GM21515 (cell line): ENCODE data around the gene YPEL2.

Source experiments
- ATAC-seq: cut with Tn5 transposase; IDR thresholded peaks from one replicate; pipeline ENCODE4 v1.9.1; 2021; ENCODE audit not compliant: unreplicated experiment

Gene YPEL2

DNA sequence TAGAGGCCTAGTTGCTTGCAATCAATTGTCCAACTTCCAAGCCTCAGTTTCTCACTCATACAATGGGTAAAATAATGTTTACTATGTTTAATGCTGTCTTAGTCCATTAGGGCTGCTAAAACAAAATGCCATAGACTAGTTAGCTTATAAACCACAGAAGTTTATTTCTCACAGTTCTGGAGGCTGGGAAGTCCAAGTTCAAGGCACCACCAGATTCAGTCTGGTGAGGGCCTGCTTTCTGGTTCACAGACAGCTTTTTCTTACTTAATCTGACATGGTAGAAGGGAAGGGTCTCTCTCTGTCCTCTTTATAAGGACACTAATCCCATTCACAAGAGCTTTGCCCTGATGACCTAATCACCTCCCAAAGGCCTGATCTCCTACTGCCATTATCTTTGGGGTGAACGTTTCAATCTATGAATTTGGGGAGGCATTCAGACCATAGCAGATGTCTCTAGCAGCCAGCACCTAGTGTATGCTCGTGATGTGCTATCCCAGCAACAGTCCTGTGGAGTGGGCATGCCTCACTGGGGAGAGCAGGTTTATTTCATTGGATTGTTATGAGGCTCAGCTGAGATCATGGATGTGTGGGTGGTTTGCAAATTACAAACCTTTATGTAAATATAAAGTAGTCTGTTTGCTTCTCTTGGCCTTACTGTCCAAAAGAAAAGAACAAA is 25.2 kb downstream of the YPEL2 start:
- no peak for ATAC-seq

DNA sequence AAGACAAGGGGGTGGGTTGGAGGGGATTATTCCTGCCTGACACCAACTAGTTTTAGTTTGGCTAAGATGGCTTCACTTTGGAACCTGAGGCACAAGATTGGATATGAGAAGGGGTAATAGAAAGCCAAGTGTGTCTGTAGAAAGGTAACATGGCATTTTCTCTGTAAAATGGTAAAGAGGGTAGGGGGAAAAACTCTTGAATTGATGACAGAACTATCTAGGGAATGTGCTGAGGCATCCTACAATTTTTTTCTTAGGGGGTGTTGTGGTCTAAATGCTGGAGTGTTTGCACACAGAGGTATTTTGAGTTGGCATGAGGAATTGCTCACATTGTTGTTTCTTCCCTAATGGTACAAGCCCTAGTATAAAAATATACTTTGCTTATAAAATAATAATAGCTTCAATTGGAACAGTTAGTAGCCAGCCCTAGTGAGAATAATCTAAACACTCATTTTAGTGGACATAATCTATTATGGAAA is 25.8 kb downstream of the YPEL2 start:
- ATAC-seq: no peak

DNA sequence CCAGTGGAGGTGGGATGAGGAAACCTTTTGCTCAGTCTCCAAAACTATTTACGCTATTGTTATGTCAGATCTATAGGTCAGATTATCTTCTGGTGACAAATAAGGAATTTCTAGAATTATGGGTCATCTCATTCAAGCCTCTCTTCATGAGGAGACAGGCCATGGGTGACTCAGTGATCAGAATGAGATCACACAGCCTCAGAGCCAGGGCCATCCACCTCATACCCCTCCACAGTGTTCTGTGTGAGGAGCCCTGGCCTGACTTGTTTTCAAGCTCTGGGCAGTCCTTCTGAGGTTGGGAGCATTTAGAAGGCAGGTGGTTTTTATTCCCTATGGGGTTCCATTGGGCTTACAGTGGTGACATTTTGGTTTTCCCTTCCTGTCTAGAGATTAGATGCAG is 26.5 kb downstream of the YPEL2 start:
- no peak for ATAC-seq

DNA sequence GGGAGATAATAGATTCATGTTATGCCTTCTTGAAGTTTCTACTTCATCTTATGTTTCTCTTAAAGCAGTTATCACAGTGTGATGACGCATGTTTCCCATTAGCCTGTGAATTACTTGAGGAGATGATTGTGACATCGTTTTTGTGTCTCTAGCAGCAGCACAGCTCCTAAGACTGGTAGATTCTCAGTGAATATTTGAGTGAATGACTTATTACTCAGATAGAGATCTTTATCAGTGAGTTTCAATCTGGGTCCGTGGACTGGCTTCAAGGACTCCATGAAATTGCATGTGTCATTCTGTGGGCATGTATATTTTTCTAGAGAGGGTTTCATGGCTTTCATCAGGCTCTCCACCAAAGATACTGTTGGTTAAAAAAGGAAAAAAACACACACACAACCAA is 29.9 kb downstream of the YPEL2 start:
- ATAC-seq: no peak

DNA sequence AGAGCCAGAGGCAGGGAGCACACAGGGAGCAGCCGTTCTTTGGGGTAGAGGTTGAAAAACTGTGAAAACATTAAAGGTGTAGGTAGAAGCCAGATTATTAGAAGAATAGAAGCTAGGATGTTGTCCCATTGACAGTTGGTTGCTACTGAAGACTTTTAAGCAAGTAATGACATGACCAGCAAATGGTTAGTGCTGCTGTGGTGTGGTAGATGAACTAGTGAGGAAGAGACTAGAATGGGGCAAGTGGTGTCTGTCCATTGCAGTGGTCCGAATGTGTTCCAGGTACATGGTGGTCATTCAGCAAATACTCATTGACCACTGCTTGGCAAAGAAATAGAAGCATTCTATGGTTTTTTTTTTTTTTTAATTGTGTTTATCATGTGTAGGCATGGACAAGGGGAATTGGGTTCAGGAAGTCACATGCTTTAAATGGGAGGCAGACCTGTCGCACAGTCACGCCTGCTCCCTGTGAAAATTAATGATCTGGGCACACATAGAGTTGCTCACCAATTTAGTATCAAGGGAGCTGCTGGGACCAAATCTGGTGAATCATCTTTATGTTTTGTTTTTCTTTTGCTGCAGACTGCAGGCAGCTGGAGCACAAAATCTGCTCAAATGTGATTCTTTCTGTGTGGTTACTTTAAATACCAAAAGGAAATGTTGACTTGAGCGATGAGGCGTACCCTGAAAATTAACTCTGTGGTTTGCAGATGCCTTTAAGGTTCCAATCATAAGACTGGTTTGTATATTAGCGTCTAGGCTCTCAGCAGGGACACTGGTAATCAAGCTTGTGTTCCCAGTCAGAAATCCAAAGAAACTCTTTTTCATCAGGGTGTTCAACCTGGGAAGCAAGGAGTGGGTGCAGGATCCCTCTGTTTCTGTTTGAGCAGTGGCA is 30.7 kb downstream of the YPEL2 start:
- peak; percentile 55 for ATAC-seq

DNA sequence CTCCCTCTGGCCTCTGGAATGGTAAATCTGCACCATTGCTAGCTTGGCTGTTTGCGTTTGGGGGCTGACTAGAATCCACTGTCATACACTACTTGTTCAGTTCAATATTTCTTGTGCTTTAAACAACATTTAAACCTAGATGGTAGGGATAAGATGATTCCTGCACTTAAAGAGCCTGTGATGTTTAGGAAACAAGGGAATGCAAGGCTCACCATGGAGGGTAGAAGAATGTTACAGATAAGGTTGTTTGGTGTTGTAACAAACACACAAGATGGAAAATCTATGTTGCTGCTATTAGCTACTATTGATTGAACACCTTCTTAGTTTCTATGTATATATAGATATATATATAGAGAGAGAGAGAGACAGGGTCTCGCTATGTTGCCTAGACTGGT is 31.4 kb downstream of the YPEL2 start:
- ATAC-seq: no peak

DNA sequence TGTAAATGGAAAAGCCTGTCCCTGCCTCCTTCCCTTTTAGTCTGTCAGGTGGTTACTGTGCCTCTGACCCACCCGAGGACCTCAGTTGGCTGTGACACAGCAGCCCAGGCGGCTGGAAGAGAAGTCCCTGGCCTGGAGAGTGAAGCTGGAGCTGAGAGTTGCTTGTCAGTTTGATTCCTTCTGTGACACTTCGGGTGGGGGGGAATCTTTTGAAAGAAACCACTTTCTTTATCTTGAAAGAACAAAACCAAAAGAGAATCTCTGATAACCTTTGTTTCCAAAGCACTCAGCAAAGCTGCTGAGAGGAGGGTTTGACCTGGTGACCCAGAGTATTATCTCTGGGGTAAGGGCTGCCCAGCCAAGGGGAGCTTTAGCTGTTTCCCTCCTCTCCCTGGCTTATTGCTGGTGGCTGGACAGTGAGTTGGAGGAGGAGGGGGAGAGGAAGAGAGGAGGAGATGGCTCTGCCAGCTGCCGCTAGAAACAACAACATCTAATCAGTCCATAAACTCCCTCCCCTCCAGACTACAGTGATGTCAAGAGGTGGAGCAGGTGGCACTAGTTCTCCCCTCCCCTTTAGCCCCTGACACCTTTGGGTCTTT is 34.0 kb downstream of the YPEL2 start:
- no peak for ATAC-seq

DNA sequence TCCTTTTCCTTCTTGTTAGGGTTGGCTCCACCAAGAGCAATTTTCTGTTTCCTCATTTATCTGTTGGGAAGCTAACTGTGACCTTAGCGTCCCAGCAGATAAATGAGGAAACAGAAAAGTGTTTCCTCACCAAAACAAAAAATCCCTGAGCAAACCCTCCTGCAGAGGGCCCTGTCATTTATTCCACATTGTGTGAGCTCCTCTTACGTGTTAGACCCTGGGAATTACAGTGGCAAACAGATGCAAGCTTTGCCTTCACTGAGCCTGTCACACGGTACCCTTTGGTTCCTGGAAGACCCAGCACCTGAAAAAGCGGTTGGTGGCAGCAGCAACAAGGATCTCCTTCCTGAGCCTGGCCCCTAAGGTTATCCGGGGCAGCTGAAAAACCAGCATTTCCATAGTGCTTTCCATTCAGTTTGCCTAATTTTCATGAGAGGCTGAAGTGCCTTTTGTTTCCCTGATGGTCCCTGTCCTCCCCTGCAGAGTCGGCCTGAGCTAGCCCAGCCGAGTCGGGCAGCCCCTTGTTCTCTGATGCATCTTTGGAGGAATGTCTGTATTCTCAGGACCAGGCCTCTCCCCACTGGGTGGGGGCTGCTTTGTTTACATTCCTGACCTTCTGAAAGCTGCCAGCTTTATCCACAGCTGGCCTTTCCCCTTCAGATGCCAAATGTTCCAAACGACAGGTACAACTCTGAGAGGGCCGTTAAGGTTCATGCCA is 34.7 kb downstream of the YPEL2 start:
- no peak for ATAC-seq

DNA sequence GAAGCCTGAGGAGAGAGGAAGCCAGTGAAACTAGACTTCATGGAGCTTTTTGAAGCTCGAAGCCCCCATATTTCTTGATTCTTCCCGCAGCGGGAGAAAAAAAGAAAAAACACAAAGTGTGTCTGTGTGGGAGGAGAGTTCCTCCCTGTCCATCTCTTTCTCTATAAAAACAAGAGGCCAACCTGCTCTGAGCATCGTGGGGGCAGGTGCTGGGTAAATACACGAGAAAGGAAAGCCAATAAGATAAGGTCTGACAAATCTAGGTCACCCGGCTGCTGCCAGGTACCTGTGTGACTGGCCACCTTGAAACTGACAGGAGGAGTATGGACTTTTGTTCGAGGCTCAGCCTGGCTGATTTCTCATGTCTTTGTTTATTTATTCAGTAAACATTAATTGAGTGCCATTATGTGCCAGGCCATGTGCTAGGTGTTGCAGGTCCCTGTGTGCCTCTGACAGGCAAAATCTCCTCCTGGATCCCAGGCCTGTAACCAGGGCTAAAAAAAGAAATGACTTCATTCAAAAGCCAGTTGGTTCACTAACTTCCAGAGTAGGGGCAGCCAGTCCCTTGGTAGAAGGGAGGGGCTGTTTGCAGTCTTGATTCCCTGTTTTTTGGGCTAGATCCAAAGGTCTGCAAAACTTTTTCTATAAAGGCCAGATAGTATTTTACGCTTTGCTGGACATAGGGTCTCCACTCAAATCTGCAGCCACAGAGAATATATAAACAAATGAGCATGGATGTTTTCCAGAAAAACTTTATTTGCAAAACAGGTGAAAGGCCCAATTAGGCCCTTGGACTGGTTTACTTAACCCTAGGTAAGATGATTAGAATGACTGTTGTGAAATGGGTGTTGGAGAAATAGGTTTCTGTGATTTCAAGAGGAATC is 35.6 kb downstream of the YPEL2 start:
- no peak for ATAC-seq

DNA sequence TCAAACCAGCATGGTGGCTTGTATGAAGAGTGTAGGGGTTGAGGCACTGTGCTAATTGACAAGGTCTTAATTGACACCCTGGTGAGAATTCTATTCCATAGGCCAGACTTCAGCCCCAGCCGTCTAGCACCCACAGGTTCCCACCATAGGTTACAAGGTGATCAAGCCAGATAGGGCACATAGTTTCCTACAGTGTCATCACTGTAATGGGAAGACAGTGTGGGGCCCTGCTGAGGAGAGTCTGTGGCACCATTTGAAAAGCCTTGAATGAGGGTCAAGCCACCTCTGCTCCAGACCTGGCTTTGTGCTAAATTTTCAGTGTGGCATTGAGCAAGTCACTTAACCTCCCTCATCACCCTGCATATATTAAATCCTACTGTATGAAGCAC is 36.2 kb downstream of the YPEL2 start:
- no peak for ATAC-seq

DNA sequence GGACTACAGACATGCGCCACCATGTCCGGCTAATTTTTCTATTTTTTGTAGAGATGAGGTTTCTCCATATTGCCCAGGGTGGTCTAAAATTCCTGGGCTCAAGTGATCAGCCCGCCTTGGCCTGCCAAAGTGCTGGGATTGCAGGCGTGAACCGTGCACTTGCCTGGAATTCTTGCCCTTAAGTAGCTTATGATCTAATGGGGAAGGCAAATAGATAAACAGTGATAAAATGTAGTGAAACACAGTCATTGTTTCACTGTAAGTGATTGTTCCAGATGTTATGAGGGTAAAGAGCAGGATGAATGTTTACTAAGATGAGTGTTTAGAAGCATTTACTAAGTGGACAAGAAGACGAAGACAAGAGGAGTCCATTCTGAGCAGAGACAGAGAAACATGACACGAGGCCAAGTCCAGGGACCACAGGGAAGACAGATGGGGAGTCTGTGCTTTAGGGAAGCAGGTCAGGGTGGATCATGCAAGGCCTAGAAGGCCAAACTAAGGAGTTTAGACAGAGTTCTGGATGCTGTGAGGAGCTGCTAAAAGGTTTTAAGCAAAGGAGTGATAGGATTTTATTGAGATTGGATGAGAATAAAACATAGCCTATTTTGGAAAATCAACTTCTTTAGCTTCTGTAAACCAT is 36.9 kb downstream of the YPEL2 start:
- ATAC-seq: no peak

DNA sequence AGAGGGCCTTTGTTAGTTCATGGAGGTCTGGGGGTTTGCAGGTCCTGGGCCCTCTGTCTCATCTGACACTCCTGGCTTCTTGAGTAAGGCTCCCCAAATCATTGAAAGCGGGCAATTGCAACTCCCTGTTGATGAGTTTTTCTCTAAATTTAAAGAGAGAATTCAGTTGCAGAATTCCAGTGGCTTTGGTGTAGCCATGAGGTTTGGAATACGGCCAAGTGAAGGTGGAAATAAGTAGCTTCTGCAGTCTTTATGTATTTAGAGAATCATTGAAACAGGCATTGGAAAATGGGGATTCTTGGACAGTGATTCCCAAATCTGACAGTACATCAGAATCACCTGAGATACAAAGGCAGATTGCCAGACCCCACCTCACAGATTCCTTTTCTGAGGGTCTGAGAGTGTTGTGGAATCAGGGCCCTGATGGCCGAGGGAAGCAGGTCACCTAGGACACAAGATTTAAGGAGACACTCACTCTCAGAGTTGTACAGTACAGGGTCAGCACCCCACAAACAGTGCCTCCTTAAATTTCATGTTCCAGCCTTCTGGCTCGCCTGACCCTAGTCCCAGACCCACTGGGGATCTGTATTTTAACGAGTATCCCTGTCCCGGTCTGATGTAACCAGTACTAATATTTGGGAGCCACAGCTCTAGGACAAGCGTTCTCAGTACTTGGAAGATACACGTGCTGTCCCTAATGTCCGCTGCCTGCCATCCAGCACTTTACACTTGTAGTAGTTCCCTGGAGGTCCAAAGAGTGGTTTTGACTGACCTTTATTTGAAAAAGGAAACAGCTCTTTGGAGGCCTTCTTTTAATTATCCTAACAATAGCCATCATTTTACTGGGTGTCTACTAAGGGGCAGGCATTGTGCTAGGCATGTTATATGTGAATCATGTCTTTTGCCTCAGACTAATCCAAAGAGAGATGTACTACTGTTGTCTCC is 37.8 kb downstream of the YPEL2 start:
- ATAC-seq: no peak

DNA sequence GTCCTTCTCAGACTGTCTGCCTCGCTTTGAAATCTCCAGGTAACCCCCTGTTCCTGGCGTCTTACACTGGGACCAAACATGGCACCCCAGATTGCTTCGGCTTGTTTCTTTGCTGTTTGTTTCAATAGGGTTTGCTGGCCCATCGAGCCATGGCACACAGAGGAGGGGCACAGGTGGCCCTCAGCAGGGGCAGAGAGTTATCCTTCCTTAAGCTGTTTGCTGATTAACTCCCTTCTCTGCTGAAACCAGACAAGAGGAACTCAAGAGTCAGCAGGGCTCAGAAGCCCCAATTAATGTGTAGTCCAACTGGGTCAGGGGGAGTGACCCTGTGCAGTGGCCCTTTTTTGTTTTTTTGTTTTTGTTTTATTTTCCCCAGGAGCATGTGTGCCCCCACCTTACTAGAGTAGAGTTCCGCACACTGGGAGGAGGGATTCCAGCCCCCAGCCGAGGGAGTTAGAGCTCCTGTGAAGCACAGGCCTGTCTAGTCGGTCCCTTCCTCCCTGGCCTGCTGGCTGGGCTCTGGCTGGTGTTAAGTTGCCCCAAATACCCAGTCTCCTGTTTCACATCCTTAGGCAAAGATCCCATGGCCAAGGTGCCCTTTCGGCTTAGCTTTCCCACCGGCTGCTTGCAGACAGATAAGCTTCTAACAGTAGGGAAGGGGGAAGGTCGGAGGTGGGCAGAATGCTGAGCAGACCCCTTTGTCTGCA is 39.3 kb downstream of the YPEL2 start:
- ATAC-seq: no peak

DNA sequence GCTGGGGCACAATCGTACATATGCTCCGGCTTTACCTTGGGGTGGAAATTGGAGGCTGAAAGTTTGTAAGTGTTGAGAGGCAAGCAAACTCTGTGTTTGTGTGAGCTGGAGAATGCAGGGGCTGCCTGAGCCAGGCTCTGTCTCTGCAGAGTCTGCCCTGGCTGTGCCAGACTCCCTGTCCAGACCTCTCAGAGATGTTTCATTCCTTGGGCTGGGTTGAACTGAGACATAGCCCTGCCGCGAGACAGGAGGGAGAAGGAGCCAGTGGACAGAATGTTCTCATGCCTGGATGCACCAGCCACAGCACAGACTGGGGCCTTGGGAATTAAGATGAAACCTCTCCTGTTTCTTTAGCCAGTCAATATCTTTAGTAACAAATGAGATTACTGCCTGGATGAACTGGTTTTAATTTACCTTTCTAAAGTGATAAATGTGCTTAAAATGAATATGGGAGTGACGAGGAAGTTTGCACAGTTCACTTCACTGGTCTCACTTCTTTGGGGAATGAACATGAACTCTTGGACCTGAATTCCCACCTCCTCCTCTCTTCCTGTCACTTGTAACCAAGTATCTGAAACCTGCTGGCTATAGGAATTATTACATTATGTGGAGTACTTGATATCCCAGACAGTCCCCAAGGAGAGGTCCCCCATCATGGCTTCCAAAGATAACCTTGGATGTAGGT is 40.1 kb downstream of the YPEL2 start:
- no peak for ATAC-seq

DNA sequence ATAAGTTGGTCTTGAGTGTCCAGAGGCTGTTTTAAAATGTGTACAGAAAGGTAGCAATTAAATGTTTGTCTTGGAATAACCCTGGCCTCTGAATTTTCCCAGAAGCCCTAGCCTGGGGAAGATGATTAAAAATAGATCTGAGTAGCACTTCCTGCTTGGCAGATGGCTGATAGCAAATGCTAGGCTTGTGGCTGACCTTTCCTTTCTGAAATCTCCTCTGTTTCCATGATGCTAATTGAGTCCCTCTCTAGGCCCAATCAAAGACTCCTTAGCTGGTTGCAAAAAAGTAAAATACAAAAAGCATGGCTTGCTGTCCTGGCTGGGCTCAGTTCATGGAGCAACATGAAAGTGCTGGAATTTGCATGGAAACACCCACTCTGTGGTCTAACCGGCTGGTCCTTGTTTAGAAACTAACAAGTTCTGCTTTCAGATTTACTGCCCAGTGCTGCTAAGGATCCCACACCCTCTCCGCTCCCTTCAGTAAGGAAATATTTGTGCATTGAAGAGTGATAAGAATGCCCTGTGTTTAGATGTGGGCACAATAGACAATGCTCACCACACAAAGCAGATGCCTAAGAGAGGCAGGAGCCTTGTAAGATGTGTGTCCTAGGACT is 40.8 kb downstream of the YPEL2 start:
- ATAC-seq: no peak

DNA sequence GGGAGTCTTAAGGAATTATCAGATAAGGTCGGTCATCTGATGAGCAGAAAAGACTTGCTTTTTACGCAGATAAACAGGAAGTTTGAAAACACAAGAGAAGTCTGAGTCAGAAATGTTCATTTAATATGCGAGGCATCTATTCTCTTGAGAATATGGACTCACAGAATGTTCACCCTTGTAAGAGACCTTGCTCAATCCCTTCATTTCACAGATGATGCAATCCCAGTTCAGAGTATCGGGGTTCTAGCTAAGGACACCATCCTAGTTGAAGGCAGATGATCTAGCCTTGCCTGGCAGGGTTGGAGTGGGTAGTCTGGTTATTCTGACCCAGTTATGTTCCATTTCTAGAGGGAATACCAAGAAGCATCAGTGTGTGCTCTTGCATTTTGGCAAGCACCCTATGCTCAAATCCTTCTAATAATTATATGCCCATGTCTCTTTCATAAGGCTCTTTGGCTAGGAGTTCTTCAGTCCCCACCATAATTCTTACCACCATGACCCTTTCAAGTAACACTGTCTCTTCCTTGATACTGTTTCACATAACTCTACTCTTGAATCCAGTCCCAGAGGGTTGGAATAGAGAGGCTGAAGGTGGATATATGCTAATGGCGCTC is 42.5 kb downstream of the YPEL2 start:
- no peak for ATAC-seq

DNA sequence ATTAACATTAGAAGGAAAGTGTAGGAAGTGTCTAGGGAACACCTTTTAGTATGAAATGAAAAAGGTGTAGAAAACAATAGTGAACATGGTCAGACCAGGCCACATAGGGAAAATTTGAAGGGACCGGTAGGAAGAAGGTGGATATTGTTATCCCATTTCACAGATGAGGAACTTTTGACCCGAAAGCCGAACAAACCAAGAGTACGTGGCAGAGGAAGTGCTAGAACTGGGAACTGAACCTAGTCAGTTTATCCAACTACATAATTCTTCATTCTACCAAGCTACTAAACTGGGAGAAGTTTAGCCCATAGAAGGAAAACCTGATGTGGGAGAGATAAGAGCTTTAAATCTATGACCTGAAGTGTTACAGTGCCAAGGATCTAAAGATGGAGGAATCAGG is 43.2 kb downstream of the YPEL2 start:
- ATAC-seq: no peak
